Mesenchymal stem cell (in vitro differentiated cells and primary cell): ENCODE results near the gene ZNF133.
"Not testable (repeated sequence)": the region's sequence is repeated elsewhere in the genome, so short reads cannot be mapped to it uniquely, and the experiment has no call there.

Experiments
- DNase-seq: peaks from one replicate; pipeline ENCODE4 v3.0.0-alpha.2; 2013
- H2AFZ ChIP-seq: one replicate; pipeline ENCODE4 v1.6.1; 2013; ENCODE audit warnings: low read depth, mild to moderate bottlenecking, control low read depth, inconsistent platforms, low read length, moderate library complexity
- H2AK5ac ChIP-seq: 2 replicates; pipeline ENCODE4 v1.6.1; 2013; ENCODE audit warnings: low read length, moderate library complexity, mild to moderate bottlenecking, inconsistent platforms; ENCODE audit not compliant: severe bottlenecking
- H2BK120ac ChIP-seq: one replicate; pipeline ENCODE4 v1.6.1; 2013; ENCODE audit warnings: low read depth, mild to moderate bottlenecking, inconsistent platforms, low read length, moderate library complexity
- H2BK12ac ChIP-seq, 2 experiments: one replicate each; pipeline ENCODE4 v1.6.1; 2013; ENCODE audit warnings: inconsistent platforms in 2 of 2, low read length in 2 of 2, mild to moderate bottlenecking in 2 of 2, moderate library complexity in 2 of 2, control low read depth in 1 of 2
- H2BK15ac ChIP-seq: one replicate; pipeline ENCODE4 v1.6.1; 2013; ENCODE audit warnings: mild to moderate bottlenecking, low read depth, inconsistent platforms; ENCODE audit not compliant: poor library complexity, severe bottlenecking
- H2BK5ac ChIP-seq: 2 replicates; pipeline ENCODE4 v1.6.1; 2013; ENCODE audit warnings: low read depth, mild to moderate bottlenecking, low read length, control low read depth, inconsistent platforms; ENCODE audit not compliant: poor library complexity, severe bottlenecking
- H3K14ac ChIP-seq, 2 experiments: one replicate each; pipeline ENCODE4 v1.6.1; 2013; ENCODE audit warnings: inconsistent platforms in 2 of 2, low read length in 2 of 2, control low read depth in 1 of 2, mild to moderate bottlenecking in 1 of 2, moderate library complexity in 1 of 2
- H3K18ac ChIP-seq, 2 experiments: one replicate each; pipeline ENCODE4 v1.6.1; 2013; ENCODE audit warnings: inconsistent platforms in 2 of 2, low read length in 2 of 2, control low read depth in 1 of 2, low read depth in 1 of 2, mild to moderate bottlenecking in 1 of 2
- H3K23ac ChIP-seq, 2 experiments: one replicate each; pipeline ENCODE4 v1.6.1; 2013; ENCODE audit warnings: inconsistent platforms in 2 of 2, low read length in 2 of 2, mild to moderate bottlenecking in 2 of 2, moderate library complexity in 2 of 2, control low read depth in 1 of 2
- H3K27ac ChIP-seq: 2 replicates; pipeline ENCODE4 v1.5.1; 2013; ENCODE audit warnings: mild to moderate bottlenecking, moderate library complexity, low read length, control low read depth, inconsistent platforms; ENCODE audit not compliant: poor library complexity, severe bottlenecking
- H3K27me3 ChIP-seq, 2 experiments: 2 replicates each; pipeline versions ENCODE4 v1.6.1 to v1.7.0; 2013; ENCODE audit warnings: low read length in 2 of 2, mild to moderate bottlenecking in 2 of 2, moderate library complexity in 2 of 2, control low read depth in 1 of 2, inconsistent platforms in 1 of 2; ENCODE audit not compliant: control insufficient read depth in 1 of 2, insufficient read depth in 1 of 2
- H3K36me3 ChIP-seq, 2 experiments: 2 replicates each; pipeline versions ENCODE4 v1.6.1 to v1.7.0; 2013; ENCODE audit warnings: low read length in 2 of 2, control low read depth in 1 of 2, inconsistent platforms in 1 of 2, low read depth in 1 of 2, mild to moderate bottlenecking in 1 of 2; ENCODE audit not compliant: insufficient read depth in 2 of 2, control insufficient read depth in 1 of 2
- H3K4ac ChIP-seq, 2 experiments: one replicate each; pipeline ENCODE4 v1.6.1; 2013; ENCODE audit warnings: inconsistent platforms in 2 of 2, low read length in 2 of 2, mild to moderate bottlenecking in 2 of 2, moderate library complexity in 2 of 2, control low read depth in 1 of 2, low read depth in 1 of 2
- H3K4me1 ChIP-seq: 2 replicates; pipeline ENCODE4 v1.6.1; 2013; ENCODE audit warnings: low read depth, low read length, control low read depth; ENCODE audit not compliant: control insufficient read depth, insufficient read depth
- H3K4me2 ChIP-seq: 2 replicates; pipeline ENCODE4 v1.6.1; 2013; ENCODE audit warnings: low read length, mild to moderate bottlenecking, inconsistent platforms; ENCODE audit not compliant: poor library complexity, severe bottlenecking
- H3K4me3 ChIP-seq, 2 experiments: 2 replicates each; pipeline versions ENCODE4 v1.5.1 to v1.7.0; 2013; ENCODE audit warnings: low read length in 2 of 2, mild to moderate bottlenecking in 2 of 2, control low read depth in 1 of 2, low read depth in 1 of 2; ENCODE audit not compliant: insufficient read depth in 1 of 2
- H3K79me1 ChIP-seq: replicated peaks from 2 replicates; pipeline ENCODE4 v1.6.1; 2013; ENCODE audit warnings: mild to moderate bottlenecking, control low read depth, low read length, inconsistent platforms; ENCODE audit not compliant: poor library complexity, severe bottlenecking
- H3K9ac ChIP-seq: 2 replicates; pipeline ENCODE4 v1.7.0; 2013; ENCODE audit warnings: mild to moderate bottlenecking, low read length, moderate library complexity
- H3K9me3 ChIP-seq: 2 replicates; pipeline ENCODE4 v1.7.0; 2013; ENCODE audit warnings: mild to moderate bottlenecking, low read length; ENCODE audit not compliant: control insufficient read depth
- H4K8ac ChIP-seq: one replicate; pipeline ENCODE4 v1.6.1; 2013; ENCODE audit warnings: inconsistent platforms, mild to moderate bottlenecking, low read length, moderate library complexity
- H4K91ac ChIP-seq: one replicate; pipeline ENCODE4 v1.6.1; 2013; ENCODE audit warnings: mild to moderate bottlenecking, low read length, inconsistent platforms
- WGBS: methylation state at CpG from one replicate; pipeline ENCODE4 v1.1.7; 2013; ENCODE audit warnings: mixed read lengths; 5-methylcytosine and 5-hydroxymethylcytosine counted together

Gene ZNF133

GRCh38 chr20:18349749-18350148 is 61.4 kb downstream of the ZNF133 start:
- H3K27me3 ChIP-seq, H4K91ac ChIP-seq, H3K14ac ChIP-seq, H3K9me3 ChIP-seq, H3K4me1 ChIP-seq, H2BK15ac ChIP-seq, H2AFZ ChIP-seq, H3K27ac ChIP-seq, H3K4me3 ChIP-seq, H2BK12ac ChIP-seq, H4K8ac ChIP-seq, H3K4me2 ChIP-seq, H3K79me1 ChIP-seq, DNase-seq, H2BK120ac ChIP-seq, H2AK5ac ChIP-seq, H3K9ac ChIP-seq, H3K4ac ChIP-seq, H3K23ac ChIP-seq, H3K36me3 ChIP-seq, H2BK5ac ChIP-seq, H3K18ac ChIP-seq: not testable (repeated sequence)
- 56% methylated on average over 3 of the region's 3 CpGs for WGBS

DNA sequence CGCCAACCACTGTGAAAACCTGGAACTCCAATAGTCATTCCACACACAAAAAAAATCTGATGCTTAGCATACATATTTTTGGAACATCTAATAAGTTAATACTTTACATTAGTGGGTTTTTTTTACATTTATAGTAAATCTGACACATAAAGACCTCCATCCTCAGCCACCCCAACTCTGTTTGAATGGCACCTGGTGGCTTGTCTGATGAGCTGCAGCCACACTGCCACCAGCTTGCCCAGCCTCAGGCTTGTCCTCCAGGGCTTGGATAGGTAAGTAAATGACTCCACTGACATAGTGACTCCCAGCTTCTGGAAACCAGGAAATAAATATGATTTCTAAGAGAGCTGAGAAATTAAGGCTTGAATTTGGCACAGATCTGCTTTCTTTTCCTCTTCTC is 71.5 kb downstream of the ZNF133 start:
- no peak overlapping the region for H4K8ac ChIP-seq
- no peak overlapping the region for H3K4me3 ChIP-seq
- H2BK5ac ChIP-seq, result no peak overlapping the region
- H2BK120ac ChIP-seq, result no peak overlapping the region
- H3K4me1 ChIP-seq, result peaks cover 2% of the 10 kb centered on the region
- no peak overlapping the region for H2AFZ ChIP-seq
- no peak overlapping the region for H4K91ac ChIP-seq
- no peak overlapping the region for H2AK5ac ChIP-seq
- no peak overlapping the region for H2BK15ac ChIP-seq
- H3K36me3 ChIP-seq, result no peaks in the 10 kb centered on the region
- no peak overlapping the region for H3K9ac ChIP-seq
- H3K23ac ChIP-seq, result no peak overlapping the region
- no peak for DNase-seq
- WGBS, result no CpG with 5 or more reads among the region's 1 CpG
- H3K9me3 ChIP-seq, result peaks cover 2% of the 10 kb centered on the region
- H3K27ac ChIP-seq, result no peak overlapping the region
- no peak overlapping the region for H3K4ac ChIP-seq
- peaks cover 3 to 9% of the 10 kb centered on the region in 2 experiments for H3K27me3 ChIP-seq
- no peak overlapping the region for H3K18ac ChIP-seq
- H3K14ac ChIP-seq, result no peak overlapping the region
- no peaks in the 10 kb centered on the region for H3K79me1 ChIP-seq
- no peak overlapping the region for H2BK12ac ChIP-seq
- H3K4me2 ChIP-seq, result no peak overlapping the region

DNA sequence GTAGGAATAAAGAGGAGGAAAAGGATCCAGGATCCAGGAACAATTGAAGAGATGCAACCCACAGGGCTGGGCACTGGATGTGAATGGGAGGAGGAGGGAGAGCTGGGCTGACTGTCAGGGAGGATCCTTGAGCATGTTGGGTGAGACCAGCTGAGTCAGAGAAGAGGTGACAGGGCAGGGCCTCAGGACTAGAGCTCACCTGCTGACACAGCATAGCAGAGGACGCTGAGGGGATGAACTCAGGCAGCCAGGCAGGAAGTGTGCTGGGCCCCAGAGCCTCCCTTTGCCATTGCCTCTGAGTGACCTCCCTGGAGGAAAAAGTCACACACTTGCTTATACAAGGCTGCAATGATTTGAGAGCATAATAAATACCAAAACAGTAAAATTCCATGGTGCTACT is 72.3 kb downstream of the ZNF133 start:
- Histone ChIP-seq H3K23ac (no peak overlapping the region), H4K91ac (no peak overlapping the region), H3K79me1 (no peaks in the 10 kb centered on the region), H2BK120ac (no peak overlapping the region), H3K27me3 (peaks cover 3 to 9% of the 10 kb centered on the region in 2 experiments), H3K4me1 (peaks cover 2% of the 10 kb centered on the region), H3K36me3 (no peaks in the 10 kb centered on the region), H2BK5ac (no peak overlapping the region), H3K9ac (no peak overlapping the region), H3K27ac (no peak overlapping the region), H3K4me3 (no peak overlapping the region), H3K14ac (no peak overlapping the region), H2AFZ (no peak overlapping the region), H3K9me3 (peaks cover 2% of the 10 kb centered on the region), H2BK15ac (no peak overlapping the region), H3K18ac (no peak overlapping the region), H4K8ac (no peak overlapping the region), H3K4ac (no peak overlapping the region), H2AK5ac (no peak overlapping the region), H2BK12ac (no peak overlapping the region), H3K4me2 (no peak overlapping the region)
- WGBS, result 0% methylated on average over 1 of the region's 1 CpG
- no peak for DNase-seq

DNA sequence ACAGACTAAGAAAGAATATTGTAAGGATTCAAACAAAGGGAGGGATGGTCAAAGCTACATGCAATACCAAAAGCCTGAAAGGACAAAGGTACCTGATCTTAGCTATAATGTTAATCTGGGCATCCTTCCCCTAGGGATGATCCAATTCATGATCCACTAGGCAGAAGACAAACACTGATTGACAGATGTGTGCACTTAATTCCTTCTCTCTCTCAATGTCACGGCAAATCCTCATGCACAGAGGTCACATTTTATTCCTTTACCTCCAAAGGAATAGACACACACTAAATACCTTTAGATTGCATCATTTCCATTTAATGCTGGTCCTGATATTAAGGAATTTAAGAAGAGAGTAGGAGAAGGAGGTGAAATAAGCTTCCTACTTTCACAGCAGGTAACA is 73.4 kb downstream of the ZNF133 start:
- Histone ChIP-seq H3K4me2 (no peak overlapping the region), H3K27me3 (peaks cover 3 to 9% of the 10 kb centered on the region in 2 experiments), H3K23ac (no peak overlapping the region), H3K4ac (no peak overlapping the region), H2AK5ac (no peak overlapping the region), H2BK15ac (no peak overlapping the region), H2BK5ac (no peak overlapping the region), H2AFZ (no peak overlapping the region), H4K8ac (no peak overlapping the region), H3K79me1 (no peaks in the 10 kb centered on the region), H3K9me3 (peaks cover 2% of the 10 kb centered on the region), H3K9ac (no peak overlapping the region), H2BK120ac (no peak overlapping the region), H3K4me3 (no peak overlapping the region), H3K4me1 (peaks cover 2% of the 10 kb centered on the region), H2BK12ac (no peak overlapping the region), H3K18ac (no peak overlapping the region), H3K14ac (no peak overlapping the region), H4K91ac (no peak overlapping the region), H3K27ac (no peak overlapping the region), H3K36me3 (no peaks in the 10 kb centered on the region)
- WGBS, result 100% methylated on average over 1 of the region's 1 CpG
- no peak for DNase-seq
